Spleen (tissue), 7 donors: ENCODE data around the gene PLCB1.

Experiments
- POLR2A ChIP-seq, 3 donors: fragments of 450-650 bp; IDR thresholded peaks; one replicate each; pipeline ENCODE4 v1.5.1; 2017; ENCODE audit warnings: antibody characterized with exemption in 3 of 3, mild to moderate bottlenecking in 1 of 3
- POLR2AphosphoS5 ChIP-seq, 3 donors: sonication (generic); formaldehyde crosslinking; IDR thresholded peaks; one replicate each; pipeline ENCODE4 v1.5.1; 2017; ENCODE audit warnings: antibody characterized with exemption in 3 of 3
- TF ChIP-seq, protein P1 (sequence below), 11 experiments: fragments of 200-600 bp in 7 of 11; fragments of 450-650 bp in 4 of 11; sonication (generic) in 4 of 11; IDR thresholded peaks in 8 of 11; conservative IDR thresholded peaks in 3 of 11; 1 replicate in 7 of 11; 2 replicates in 4 of 11; pipeline versions ENCODE4 v1.4.0 to v1.8.0; 2016 to 2021; ENCODE audit warnings: antibody characterized with exemption in 11 of 11, inconsistent platforms in 4 of 11, mild to moderate bottlenecking in 1 of 11
- donor health status: DM: no; HTN: no; CAD: no; lungs with moderate emphysema.
- donor health status: DM: no; HTN: no; CAD: no.
- donor health status: DM: no; HTN: no; CAD: no.

DNA sequence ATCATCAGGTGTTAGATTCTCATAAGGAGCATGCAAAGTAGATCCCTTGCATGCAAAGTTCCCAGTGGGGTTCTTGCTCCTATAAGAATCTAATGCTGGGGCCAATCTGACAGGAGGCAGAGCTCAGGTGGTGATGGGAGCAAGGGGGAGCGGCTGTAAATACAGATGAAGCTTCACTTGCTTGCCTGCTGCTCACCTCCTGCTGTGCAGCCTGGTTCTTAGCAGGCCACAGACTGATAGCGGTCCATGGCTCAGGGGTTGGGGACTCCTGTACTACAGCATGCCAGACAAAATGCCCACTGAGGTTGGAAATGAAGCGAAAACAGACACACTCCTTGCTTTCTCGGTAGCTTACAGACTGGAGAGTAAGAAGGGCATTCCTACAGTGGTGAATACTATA lies 386.8 kb downstream of the PLCB1 start:
- TF ChIP-seq POLR2A (IDR thresholded peaks at IDR 0.05) (no peak), POLR2AphosphoS5 (IDR thresholded peaks at IDR 0.05) (no peak)
- TF ChIP-seq, protein P1, sequence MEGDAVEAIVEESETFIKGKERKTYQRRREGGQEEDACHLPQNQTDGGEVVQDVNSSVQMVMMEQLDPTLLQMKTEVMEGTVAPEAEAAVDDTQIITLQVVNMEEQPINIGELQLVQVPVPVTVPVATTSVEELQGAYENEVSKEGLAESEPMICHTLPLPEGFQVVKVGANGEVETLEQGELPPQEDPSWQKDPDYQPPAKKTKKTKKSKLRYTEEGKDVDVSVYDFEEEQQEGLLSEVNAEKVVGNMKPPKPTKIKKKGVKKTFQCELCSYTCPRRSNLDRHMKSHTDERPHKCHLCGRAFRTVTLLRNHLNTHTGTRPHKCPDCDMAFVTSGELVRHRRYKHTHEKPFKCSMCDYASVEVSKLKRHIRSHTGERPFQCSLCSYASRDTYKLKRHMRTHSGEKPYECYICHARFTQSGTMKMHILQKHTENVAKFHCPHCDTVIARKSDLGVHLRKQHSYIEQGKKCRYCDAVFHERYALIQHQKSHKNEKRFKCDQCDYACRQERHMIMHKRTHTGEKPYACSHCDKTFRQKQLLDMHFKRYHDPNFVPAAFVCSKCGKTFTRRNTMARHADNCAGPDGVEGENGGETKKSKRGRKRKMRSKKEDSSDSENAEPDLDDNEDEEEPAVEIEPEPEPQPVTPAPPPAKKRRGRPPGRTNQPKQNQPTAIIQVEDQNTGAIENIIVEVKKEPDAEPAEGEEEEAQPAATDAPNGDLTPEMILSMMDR (IDR thresholded peaks at IDR 0.05 in 8 of 11, conservative IDR thresholded peaks at IDR 0.05 in 3 of 11) = no peak
